ENCODE results near the gene PCSK2.

Gene PCSK2

GRCh38 chr20:17295151-17295726 lies 68.4 kb downstream of the PCSK2 start:
- H3K9me3 Mint-ChIP-seq, result no peaks in the 10 kb centered on the region
- H3K27ac Mint-ChIP-seq, result no peak overlapping the region
- H3K4me1 Mint-ChIP-seq (ENCODE audit: low read depth), result no peaks in the 10 kb centered on the region
- H3K27me3 Mint-ChIP-seq (ENCODE audit: low read depth), result no peaks in the 10 kb centered on the region
- H3K4me3 Mint-ChIP-seq, result no peak overlapping the region
- no peaks in the 10 kb centered on the region for H3K36me3 Mint-ChIP-seq (ENCODE audit: low read depth)
- no peak for DNase-seq (ENCODE audit: low spot score)

DNA sequence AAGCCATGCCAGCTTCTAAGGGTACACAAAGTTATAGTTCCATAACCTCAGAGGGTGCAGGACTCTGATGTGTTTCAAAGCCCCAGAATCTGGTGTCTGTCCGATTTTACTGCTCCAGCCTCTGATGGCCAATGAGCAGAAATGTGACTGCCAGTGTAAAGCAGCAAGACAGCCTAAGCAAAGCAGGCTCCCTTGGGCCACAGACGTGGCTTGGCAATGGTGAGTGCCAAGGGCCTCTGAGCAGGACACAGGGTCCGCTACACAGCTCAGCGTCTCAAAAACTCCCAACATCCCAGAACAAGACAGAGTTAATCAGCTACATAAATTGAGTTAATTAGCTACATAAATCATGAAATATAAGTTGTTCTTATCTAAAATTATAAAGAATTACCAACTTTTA lies 69.2 kb downstream of the PCSK2 start:
- no peaks in the 10 kb centered on the region for H3K4me1 Mint-ChIP-seq (ENCODE audit: low read depth)

GRCh38 chr20:17298171-17298570 lies 71.3 kb downstream of the PCSK2 start:
- no peak overlapping the region for H3K27ac Mint-ChIP-seq
- DNase-seq (ENCODE audit: low spot score), result no peak
- no peak overlapping the region for H3K4me3 Mint-ChIP-seq
- H3K36me3 Mint-ChIP-seq (ENCODE audit: low read depth), result no peaks in the 10 kb centered on the region
- no peaks in the 10 kb centered on the region for H3K9me3 Mint-ChIP-seq
- no peaks in the 10 kb centered on the region for H3K4me1 Mint-ChIP-seq (ENCODE audit: low read depth)
- no peaks in the 10 kb centered on the region for H3K27me3 Mint-ChIP-seq (ENCODE audit: low read depth)

More for the DNA sequence above, 69.2 kb downstream of the PCSK2 start:
- H3K36me3 Mint-ChIP-seq (ENCODE audit: low read depth), result no peaks in the 10 kb centered on the region
- H3K27me3 Mint-ChIP-seq (ENCODE audit: low read depth), result no peaks in the 10 kb centered on the region
- no peak overlapping the region for H3K4me3 Mint-ChIP-seq
- no peak overlapping the region for H3K27ac Mint-ChIP-seq
- no peak for DNase-seq (ENCODE audit: low spot score)
- H3K9me3 Mint-ChIP-seq, result no peaks in the 10 kb centered on the region

DNA sequence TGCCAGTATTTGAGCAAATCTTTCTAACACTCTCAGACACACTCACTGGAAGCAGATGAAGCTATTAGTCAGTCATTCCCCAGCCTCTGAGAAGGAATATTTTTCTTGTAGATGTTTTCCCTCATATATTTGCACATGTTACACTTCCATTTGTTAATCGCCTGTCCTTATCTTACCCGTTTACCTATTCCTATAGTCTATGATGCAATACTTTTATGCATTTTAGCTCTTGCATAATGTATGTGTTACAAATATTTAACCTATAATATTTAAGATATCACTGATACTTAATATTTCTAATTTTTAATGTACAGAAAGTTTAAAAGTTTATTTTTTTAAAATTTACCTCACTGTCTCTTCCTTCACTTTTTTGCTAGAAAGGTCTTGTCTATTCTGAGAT lies 71.9 kb downstream of the PCSK2 start:
- no peak for DNase-seq (ENCODE audit: low spot score)
- Mint-ChIP-seq H3K27ac (no peak overlapping the region), H3K4me3 (no peak overlapping the region), H3K9me3 (no peaks in the 10 kb centered on the region), H3K27me3 (ENCODE audit: low read depth) (no peaks in the 10 kb centered on the region), H3K4me1 (ENCODE audit: low read depth) (no peaks in the 10 kb centered on the region), H3K36me3 (ENCODE audit: low read depth) (no peaks in the 10 kb centered on the region)

DNA sequence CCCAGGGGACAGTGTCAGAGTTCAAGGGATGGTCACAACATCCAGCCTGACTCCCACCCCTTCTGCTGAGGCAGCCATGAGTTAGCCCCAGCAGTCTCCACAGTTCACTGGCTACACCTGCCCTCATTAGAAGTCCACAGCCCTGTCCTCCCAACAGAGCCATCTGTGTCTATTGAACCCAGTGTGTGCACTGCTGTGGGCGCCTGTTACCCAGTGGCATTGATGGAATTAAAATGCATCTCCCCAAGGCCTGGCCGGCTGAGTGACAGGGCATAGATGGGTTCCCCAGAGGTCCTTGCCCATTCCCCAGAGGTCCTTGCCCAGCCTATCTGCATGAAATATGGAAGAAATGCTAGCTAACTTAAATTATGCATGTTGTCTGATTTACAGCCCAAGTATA lies 73.3 kb downstream of the PCSK2 start:
- Mint-ChIP-seq H3K36me3 (ENCODE audit: low read depth) (no peaks in the 10 kb centered on the region), H3K4me3 (no peak overlapping the region), H3K27me3 (ENCODE audit: low read depth) (no peaks in the 10 kb centered on the region), H3K9me3 (no peaks in the 10 kb centered on the region), H3K4me1 (ENCODE audit: low read depth) (no peaks in the 10 kb centered on the region), H3K27ac (no peak overlapping the region)
- DNase-seq (ENCODE audit: low spot score), result no peak

- Mint-ChIP-seq H3K27ac (no peak overlapping the region), H3K36me3 (ENCODE audit: low read depth) (no peaks in the 10 kb centered on the region), H3K9me3 (no peaks in the 10 kb centered on the region), H3K4me3 (no peak overlapping the region), H3K27me3 (ENCODE audit: low read depth) (no peaks in the 10 kb centered on the region), H3K4me1 (ENCODE audit: low read depth) (no peaks in the 10 kb centered on the region)
- no peak for DNase-seq (ENCODE audit: low spot score)
These were observed 77.9 kb downstream of the PCSK2 start for GRCh38 chr20:17304774-17305173.

- no peaks in the 10 kb centered on the region for H3K9me3 Mint-ChIP-seq
- H3K27ac Mint-ChIP-seq, result no peak overlapping the region
- no peak for DNase-seq (ENCODE audit: low spot score)
- H3K36me3 Mint-ChIP-seq (ENCODE audit: low read depth), result no peaks in the 10 kb centered on the region
- H3K4me3 Mint-ChIP-seq, result no peak overlapping the region
- H3K27me3 Mint-ChIP-seq (ENCODE audit: low read depth), result no peaks in the 10 kb centered on the region
- H3K4me1 Mint-ChIP-seq (ENCODE audit: low read depth), result no peaks in the 10 kb centered on the region
These were observed 79.6 kb downstream of the PCSK2 start for GRCh38 chr20:17306427-17306826.

DNA sequence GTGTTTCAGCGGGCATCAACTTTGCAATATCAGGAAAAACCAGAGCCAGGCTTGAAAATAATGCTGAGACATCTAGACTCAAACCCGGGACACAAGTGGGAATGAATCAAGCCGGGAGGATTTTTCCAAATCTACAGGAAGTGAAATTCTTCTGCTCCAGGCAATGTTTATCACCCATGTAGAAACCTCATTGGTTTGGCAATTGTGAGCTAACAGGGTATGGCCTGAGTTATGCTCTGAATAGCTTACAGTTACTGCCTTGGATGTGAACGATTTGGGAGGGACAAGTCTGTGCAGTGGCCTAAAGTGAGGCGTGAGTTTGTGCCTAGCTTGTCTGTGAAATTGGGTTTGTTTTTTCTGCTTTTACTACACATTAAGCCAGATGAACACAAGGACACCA lies 87.4 kb downstream of the PCSK2 start:
- Mint-ChIP-seq H3K27me3 (ENCODE audit: low read depth) (peaks cover 17% of the 10 kb centered on the region), H3K36me3 (ENCODE audit: low read depth) (no peaks in the 10 kb centered on the region), H3K9me3 (no peaks in the 10 kb centered on the region), H3K4me3 (no peak overlapping the region), H3K27ac (no peak overlapping the region), H3K4me1 (ENCODE audit: low read depth) (no peaks in the 10 kb centered on the region)
- no peak for DNase-seq (ENCODE audit: low spot score)

GRCh38 chr20:17315407-17316231 lies 88.8 kb downstream of the PCSK2 start:
- DNase-seq (ENCODE audit: low spot score), result no peak
- H3K27me3 Mint-ChIP-seq (ENCODE audit: low read depth), result peaks cover 17% of the 10 kb centered on the region
- no peak overlapping the region for H3K4me3 Mint-ChIP-seq
- H3K27ac Mint-ChIP-seq, result no peak overlapping the region
- no peaks in the 10 kb centered on the region for H3K4me1 Mint-ChIP-seq (ENCODE audit: low read depth)
- H3K36me3 Mint-ChIP-seq (ENCODE audit: low read depth), result no peaks in the 10 kb centered on the region
- no peaks in the 10 kb centered on the region for H3K9me3 Mint-ChIP-seq

DNA sequence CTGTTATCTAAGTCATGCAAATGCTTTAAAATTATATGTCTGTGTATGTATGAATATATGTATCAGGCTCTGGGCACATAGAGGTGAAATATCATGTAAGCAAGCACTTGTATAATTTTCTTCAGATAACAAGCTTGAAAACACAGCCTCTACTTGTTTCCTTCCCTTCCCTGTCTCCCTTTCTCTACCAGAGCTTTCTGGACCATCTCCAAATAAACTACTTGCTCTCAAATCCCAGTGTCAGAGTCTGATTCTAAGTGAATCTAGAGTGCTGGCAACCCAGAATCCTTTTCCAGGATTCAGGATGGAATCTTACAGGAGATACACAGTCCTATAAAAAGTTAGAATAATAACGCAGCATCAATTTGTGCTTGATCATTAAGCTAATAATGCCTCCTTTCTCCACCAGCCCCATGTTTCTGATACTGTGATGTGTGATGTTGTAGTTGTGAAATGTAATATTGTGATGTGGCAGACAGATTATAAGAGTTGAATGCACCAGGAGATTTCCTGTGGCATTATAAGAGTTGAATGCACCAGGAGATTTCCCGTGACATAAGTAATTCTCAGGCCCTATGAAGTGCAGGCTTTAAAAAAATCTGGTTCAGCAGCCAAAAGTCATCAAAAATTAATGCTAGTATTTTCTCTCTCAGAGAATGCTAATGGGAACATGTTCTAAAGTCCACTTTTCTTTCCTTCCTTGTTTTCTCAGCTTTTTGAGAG lies 89.6 kb downstream of the PCSK2 start:
- H3K4me3 Mint-ChIP-seq, result no peak overlapping the region
- H3K27ac Mint-ChIP-seq, result no peak overlapping the region
- H3K36me3 Mint-ChIP-seq (ENCODE audit: low read depth), result no peaks in the 10 kb centered on the region
- no peak for DNase-seq (ENCODE audit: low spot score)
- no peaks in the 10 kb centered on the region for H3K9me3 Mint-ChIP-seq
- peaks cover 17% of the 10 kb centered on the region for H3K27me3 Mint-ChIP-seq (ENCODE audit: low read depth)
- H3K4me1 Mint-ChIP-seq (ENCODE audit: low read depth), result no peaks in the 10 kb centered on the region

DNA sequence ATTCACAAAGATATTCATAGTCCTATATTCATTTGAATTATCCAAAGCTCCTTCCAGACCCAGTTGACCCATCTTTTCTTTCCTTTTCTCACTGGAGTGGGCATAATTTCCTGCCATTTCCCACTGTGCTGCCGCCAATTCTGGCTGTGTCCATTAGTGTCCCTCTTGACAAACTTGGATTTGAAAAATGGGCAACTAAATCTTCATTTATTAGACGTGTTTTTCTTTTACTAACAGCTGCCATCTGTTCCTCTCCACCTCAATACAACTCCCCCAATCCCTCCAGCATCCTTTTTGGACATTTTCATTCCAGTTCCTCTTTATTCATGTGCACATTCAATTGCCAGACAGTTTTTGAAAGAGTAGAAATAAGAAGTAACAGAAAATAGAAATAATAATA lies 90.5 kb downstream of the PCSK2 start:
- no peaks in the 10 kb centered on the region for H3K36me3 Mint-ChIP-seq (ENCODE audit: low read depth)
- H3K27ac Mint-ChIP-seq, result no peak overlapping the region
- DNase-seq (ENCODE audit: low spot score), result no peak
- no peak overlapping the region for H3K4me3 Mint-ChIP-seq
- peaks cover 17% of the 10 kb centered on the region for H3K27me3 Mint-ChIP-seq (ENCODE audit: low read depth)
- H3K4me1 Mint-ChIP-seq (ENCODE audit: low read depth), result no peaks in the 10 kb centered on the region
- H3K9me3 Mint-ChIP-seq, result no peaks in the 10 kb centered on the region

- Mint-ChIP-seq H3K4me1 (ENCODE audit: low read depth) (no peaks in the 10 kb centered on the region), H3K4me3 (no peak overlapping the region), H3K27me3 (ENCODE audit: low read depth) (peaks cover 14% of the 10 kb centered on the region), H3K27ac (no peak overlapping the region), H3K9me3 (no peaks in the 10 kb centered on the region), H3K36me3 (ENCODE audit: low read depth) (no peaks in the 10 kb centered on the region)
- no peak for DNase-seq (ENCODE audit: low spot score)
These were observed 93.6 kb downstream of the PCSK2 start for GRCh38 chr20:17320456-17320855.

DNA sequence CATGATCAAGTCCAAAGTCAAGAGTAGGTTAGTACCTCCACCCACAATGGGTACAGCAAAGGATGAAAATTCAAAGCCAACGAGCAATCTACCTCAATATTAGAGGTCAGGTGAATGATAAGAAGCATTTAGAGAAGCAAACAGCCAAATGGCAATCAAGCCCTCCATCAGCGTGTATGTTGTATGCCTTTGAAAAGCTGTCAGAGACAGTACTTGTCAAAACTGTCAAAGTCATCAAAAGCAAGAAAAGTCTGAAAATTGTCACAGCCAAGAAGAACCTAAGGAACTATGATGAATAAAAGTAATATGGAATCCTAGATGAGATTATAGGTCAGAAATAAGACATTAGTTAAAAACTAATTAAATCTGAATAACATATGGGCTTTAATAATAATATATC lies 99.3 kb downstream of the PCSK2 start:
- no peak for DNase-seq (ENCODE audit: low spot score)
- Mint-ChIP-seq H3K4me1 (ENCODE audit: low read depth) (no peaks in the 10 kb centered on the region), H3K27ac (no peak overlapping the region), H3K27me3 (ENCODE audit: low read depth) (peaks cover 7% of the 10 kb centered on the region), H3K4me3 (no peak overlapping the region), H3K9me3 (no peaks in the 10 kb centered on the region), H3K36me3 (ENCODE audit: low read depth) (no peaks in the 10 kb centered on the region)

Measured in T-helper 2 cell treated with Interferon-gamma antibody and Interleukin-4, amounts not matched to agents 5 μg/mL and 100 μg/mL, for 36 hours (primary cell).